Measurements from ENCODE around the gene RESP18.

GRCh38 chr2:219362524-219363164 lies 30.1 kb upstream of the RESP18 start:
- TF ChIP-seq CTCF (IDR thresholded peaks at IDR 0.05), result no peak
- TF ChIP-seq EP300 (IDR thresholded peaks at IDR 0.05), result no peak
- no peak for TF ChIP-seq POLR2A (IDR thresholded peaks at IDR 0.05)

Data from tibial nerve (tissue), 4 donors.